DOHH2 (cell line): Measurements from ENCODE around the gene ZMYM2.

Experiments used
- H3F3A ChIP-seq: fragments of 200-600 bp; sonication (generic), shearing (Covaris generic); 2 replicates; pipeline ENCODE4 v1.6.0; 2016; ENCODE audit warnings: antibody characterized with exemption, mild to moderate bottlenecking; ENCODE audit not compliant: control insufficient read depth, insufficient read depth
- H3K27ac ChIP-seq: fragments of 200-600 bp; sonication (generic); 2 replicates; pipeline ENCODE4 v1.5.1; 2014; ENCODE audit warnings: low read depth, mild to moderate bottlenecking, low read length, moderate library complexity
- H3K27me3 ChIP-seq: fragments of 200-600 bp; sonication (generic); 2 replicates; pipeline ENCODE4 v1.6.1; 2014; ENCODE audit warnings: mild to moderate bottlenecking, low read length, mixed read lengths; ENCODE audit not compliant: control insufficient read depth
- H3K36me3 ChIP-seq: fragments of 200-600 bp; sonication (generic); 2 replicates; pipeline ENCODE4 v1.6.1; 2014; ENCODE audit warnings: mild to moderate bottlenecking, low read length, moderate library complexity, mixed read lengths; ENCODE audit not compliant: control insufficient read depth
- H3K4me1 ChIP-seq: fragments of 200-600 bp; sonication (generic); 2 replicates; pipeline ENCODE4 v1.6.1; 2014; ENCODE audit warnings: mild to moderate bottlenecking, low read length, mixed read lengths; ENCODE audit not compliant: control insufficient read depth
- H3K4me2 ChIP-seq: fragments of 200-600 bp; sonication (generic); 2 replicates; pipeline ENCODE4 v1.6.0; 2014; ENCODE audit warnings: mild to moderate bottlenecking, low read length, moderate library complexity
- H3K4me3 ChIP-seq: fragments of 200-600 bp; sonication (generic); 2 replicates; pipeline ENCODE4 v1.5.1; 2014; ENCODE audit warnings: mild to moderate bottlenecking, low read length, mixed read lengths
- H3K79me2 ChIP-seq: fragments of 200-600 bp; sonication (generic); 2 replicates; pipeline ENCODE4 v1.6.1; 2014; ENCODE audit warnings: mild to moderate bottlenecking, low read length, mixed read lengths; ENCODE audit not compliant: control insufficient read depth
- H3K9me2 ChIP-seq: fragments of 200-600 bp; sonication (generic); replicated peaks from 2 replicates; pipeline ENCODE4 v1.6.1; 2014; ENCODE audit warnings: mild to moderate bottlenecking, low read length, mixed read lengths; ENCODE audit not compliant: control insufficient read depth
- H3K9me3 ChIP-seq: fragments of 200-600 bp; sonication (generic); 2 replicates; pipeline ENCODE4 v1.6.1; 2014; ENCODE audit warnings: antibody characterized with exemption, low read length, mixed read lengths; ENCODE audit not compliant: control insufficient read depth, insufficient read depth
- H4K20me1 ChIP-seq: fragments of 200-600 bp; sonication (generic); 2 replicates; pipeline ENCODE4 v1.6.0; 2014; ENCODE audit warnings: low read depth, mild to moderate bottlenecking, antibody characterized with exemption, low read length, moderate library complexity; ENCODE audit not compliant: control insufficient read depth, insufficient read depth
- EZH2phosphoT487 ChIP-seq: fragments of 200-600 bp; sonication (generic); IDR thresholded peaks from 2 replicates; pipeline ENCODE4 v1.6.1; 2017; ENCODE audit warnings: borderline replicate concordance, mild to moderate bottlenecking, antibody characterized with exemption, low read length, moderate library complexity, mixed read lengths
- TF ChIP-seq, protein P1 (sequence below): fragments of 200-600 bp; sonication (generic); IDR thresholded peaks from one replicate; pipeline ENCODE4 v1.5.1; 2014; ENCODE audit warnings: antibody characterized with exemption, mild to moderate bottlenecking, low read depth, low read length; ENCODE audit not compliant: poor library complexity, severe bottlenecking

Gene ZMYM2

DNA sequence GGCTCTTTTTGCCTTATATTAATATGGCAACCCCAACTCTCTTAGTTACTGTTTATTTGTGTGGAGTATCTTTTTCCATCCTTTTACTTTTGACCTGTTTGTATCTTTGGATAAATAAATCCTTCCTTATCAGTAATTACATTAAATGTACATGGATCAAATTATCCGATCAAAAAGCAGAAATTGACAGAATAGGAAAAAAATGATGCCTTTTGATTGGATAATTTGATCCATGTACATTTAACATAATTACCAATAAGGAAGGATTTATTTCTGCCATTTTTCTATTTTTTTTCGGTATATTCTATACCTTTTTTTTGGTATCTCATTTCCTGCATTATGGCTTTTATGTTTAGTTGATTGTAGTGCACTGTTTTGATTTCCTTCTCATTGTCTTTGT, 57.2 kb downstream of the ZMYM2 start:
- no peak overlapping the region for H3K27ac ChIP-seq
- no peaks in the 10 kb centered on the region for H3K9me2 ChIP-seq
- H3F3A ChIP-seq = no peaks in the 10 kb centered on the region; the same call in 1 of the 2 replicates
- H3K4me1 ChIP-seq = no peaks in the 10 kb centered on the region
- peaks cover 30% of the 10 kb centered on the region for H3K79me2 ChIP-seq
- peaks cover 42% of the 10 kb centered on the region for H3K36me3 ChIP-seq
- no peaks in the 10 kb centered on the region for H4K20me1 ChIP-seq
- no peak overlapping the region for H3K4me3 ChIP-seq
- TF ChIP-seq, protein P1, sequence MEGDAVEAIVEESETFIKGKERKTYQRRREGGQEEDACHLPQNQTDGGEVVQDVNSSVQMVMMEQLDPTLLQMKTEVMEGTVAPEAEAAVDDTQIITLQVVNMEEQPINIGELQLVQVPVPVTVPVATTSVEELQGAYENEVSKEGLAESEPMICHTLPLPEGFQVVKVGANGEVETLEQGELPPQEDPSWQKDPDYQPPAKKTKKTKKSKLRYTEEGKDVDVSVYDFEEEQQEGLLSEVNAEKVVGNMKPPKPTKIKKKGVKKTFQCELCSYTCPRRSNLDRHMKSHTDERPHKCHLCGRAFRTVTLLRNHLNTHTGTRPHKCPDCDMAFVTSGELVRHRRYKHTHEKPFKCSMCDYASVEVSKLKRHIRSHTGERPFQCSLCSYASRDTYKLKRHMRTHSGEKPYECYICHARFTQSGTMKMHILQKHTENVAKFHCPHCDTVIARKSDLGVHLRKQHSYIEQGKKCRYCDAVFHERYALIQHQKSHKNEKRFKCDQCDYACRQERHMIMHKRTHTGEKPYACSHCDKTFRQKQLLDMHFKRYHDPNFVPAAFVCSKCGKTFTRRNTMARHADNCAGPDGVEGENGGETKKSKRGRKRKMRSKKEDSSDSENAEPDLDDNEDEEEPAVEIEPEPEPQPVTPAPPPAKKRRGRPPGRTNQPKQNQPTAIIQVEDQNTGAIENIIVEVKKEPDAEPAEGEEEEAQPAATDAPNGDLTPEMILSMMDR = no peak
- TF ChIP-seq EZH2phosphoT487 = no peak
- no peaks in the 10 kb centered on the region for H3K27me3 ChIP-seq
- peaks cover 3% of the 10 kb centered on the region; the same call in 1 of the 2 replicates for H3K9me3 ChIP-seq
- no peak overlapping the region for H3K4me2 ChIP-seq

DNA sequence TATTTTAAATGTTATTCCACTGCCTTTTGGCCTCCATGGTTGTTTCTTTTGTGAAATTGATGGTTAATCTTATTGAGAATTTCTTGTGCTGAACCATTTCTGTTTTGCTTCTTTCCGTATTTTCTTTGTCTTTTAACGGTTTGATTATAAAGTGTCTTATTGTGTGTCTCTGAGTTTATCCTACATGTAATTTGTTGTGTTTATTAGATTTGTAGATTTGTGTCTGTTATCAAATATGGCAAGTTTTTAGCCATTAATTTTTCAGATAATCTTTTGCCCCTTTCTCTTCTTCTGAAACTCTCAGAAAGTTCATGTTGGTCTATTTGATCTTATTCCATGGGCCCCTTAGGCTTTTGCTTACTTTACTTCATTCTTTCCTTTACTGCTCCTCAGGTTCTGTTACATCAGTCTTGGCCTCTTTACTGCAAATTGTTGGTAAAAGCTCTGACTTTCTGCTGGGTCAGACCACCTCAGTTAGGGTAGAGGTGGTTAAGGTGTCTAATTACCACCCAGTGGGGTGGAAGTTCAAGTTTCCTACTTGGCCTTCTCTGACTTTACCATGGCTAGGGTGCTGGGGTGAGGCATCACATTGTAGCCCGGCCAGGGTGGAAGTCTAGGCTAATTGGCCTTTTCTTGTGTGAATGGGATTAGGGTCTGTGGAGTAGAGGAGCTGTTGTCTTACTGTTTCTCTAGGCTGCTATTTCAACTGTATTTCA, 58.3 kb downstream of the ZMYM2 start:
- H4K20me1 ChIP-seq = no peaks in the 10 kb centered on the region
- H3K79me2 ChIP-seq = peaks cover 30% of the 10 kb centered on the region
- H3K27me3 ChIP-seq = no peaks in the 10 kb centered on the region
- peaks cover 3% of the 10 kb centered on the region; the same call in 1 of the 2 replicates for H3K9me3 ChIP-seq
- no peaks in the 10 kb centered on the region; the same call in 1 of the 2 replicates for H3F3A ChIP-seq
- TF ChIP-seq, protein P1 = no peak
- TF ChIP-seq EZH2phosphoT487 = no peak
- no peaks in the 10 kb centered on the region for H3K9me2 ChIP-seq
- H3K4me3 ChIP-seq = no peak overlapping the region
- H3K27ac ChIP-seq = no peak overlapping the region
- peaks cover 50% of the 10 kb centered on the region for H3K36me3 ChIP-seq
- no peaks in the 10 kb centered on the region for H3K4me1 ChIP-seq
- H3K4me2 ChIP-seq = no peak overlapping the region

GRCh38 chr13:20017365-20017711, 58.8 kb downstream of the ZMYM2 start:
- peaks cover 49% of the 10 kb centered on the region for H3K36me3 ChIP-seq
- H3K79me2 ChIP-seq = peaks cover 30% of the 10 kb centered on the region
- TF ChIP-seq, protein P1 = no peak
- TF ChIP-seq EZH2phosphoT487 = no peak

More at GRCh38 chr13:20017365-20017711, 58.8 kb downstream of the ZMYM2 start:
- Histone ChIP-seq H3K9me3 (peaks cover 3% of the 10 kb centered on the region; the same call in 1 of the 2 replicates), H3K4me1 (no peaks in the 10 kb centered on the region), H3F3A (no peaks in the 10 kb centered on the region; the same call in 1 of the 2 replicates), H3K27ac (no peak overlapping the region), H3K4me2 (no peak overlapping the region), H4K20me1 (no peaks in the 10 kb centered on the region), H3K4me3 (no peak overlapping the region), H3K9me2 (no peaks in the 10 kb centered on the region), H3K27me3 (no peaks in the 10 kb centered on the region)
